PC-3 (cell line): ENCODE data around the gene GALNT18.

ENCODE experiments used
- CTCF ChIP-seq: fragments of 300-600 bp; sonication (generic); conservative IDR thresholded peaks from 2 replicates; pipeline ENCODE4 v1.5.1; 2017; ENCODE audit warnings: antibody characterized with exemption, low read depth, mild to moderate bottlenecking, low read length
- EZH2 ChIP-seq: fragments of 300-600 bp; sonication (generic); IDR thresholded peaks from one replicate; pipeline ENCODE4 v1.6.1; 2017; ENCODE audit warnings: antibody characterized with exemption, mild to moderate bottlenecking, low read length; ENCODE audit not compliant: unreplicated experiment
- EZH2phosphoT487 ChIP-seq: fragments of 300-600 bp; sonication (generic); IDR thresholded peaks from 2 replicates; pipeline ENCODE4 v1.6.1; 2018; ENCODE audit warnings: mild to moderate bottlenecking, antibody characterized with exemption, low read length, borderline replicate concordance

DNA sequence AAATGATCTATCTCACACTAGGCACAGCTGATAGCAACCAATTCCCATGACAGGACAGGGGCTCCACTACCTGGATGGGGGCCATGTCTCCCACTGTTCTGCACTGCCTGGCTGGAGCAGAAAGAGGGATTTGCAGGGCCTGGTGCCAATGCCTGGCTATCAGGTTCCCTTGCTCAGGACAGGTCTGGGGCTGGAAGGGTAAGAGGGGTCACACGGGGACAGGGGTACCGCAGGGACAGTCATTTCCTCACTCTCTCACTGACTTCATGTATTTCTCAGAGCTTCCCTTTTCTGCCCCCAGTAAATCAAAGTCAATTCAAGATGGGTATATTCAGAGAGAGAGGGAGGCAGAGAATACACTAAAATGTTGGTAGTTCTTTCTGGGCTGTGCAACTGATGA, 149.7 kb downstream of the GALNT18 start:
- TF ChIP-seq EZH2 (no peak), CTCF (no peak), EZH2phosphoT487 (no peak)
